NCI-H2029 (cell line): ENCODE data around the gene PRKAR1A.
"Not testable (repeated sequence)": the region's sequence is repeated elsewhere in the genome, so short reads cannot be mapped to it uniquely, and the experiment has no call there.

Experiments used
- DNase-seq: peaks from one replicate; lab custom pipeline; 2025; lab: John Stamatoyannopoulos, UW

Gene PRKAR1A

GRCh38 chr17:68579194-68579927, 67.1 kb downstream of the PRKAR1A start:
- DNase-seq = no peak

- DNase-seq = no peak
Measured at GRCh38 chr17:68580236-68580770, 68.1 kb downstream of the PRKAR1A start.

- DNase-seq = no peak
Measured at GRCh38 chr17:68581863-68582645, 69.8 kb downstream of the PRKAR1A start.

GRCh38 chr17:68582867-68583266, 70.6 kb downstream of the PRKAR1A start:
- DNase-seq = not testable (repeated sequence)

- no peak for DNase-seq
Measured at GRCh38 chr17:68584581-68585303, 72.5 kb downstream of the PRKAR1A start.

GRCh38 chr17:68585643-68586042, 73.4 kb downstream of the PRKAR1A start:
- no peak for DNase-seq

GRCh38 chr17:68587026-68587425, 74.8 kb downstream of the PRKAR1A start:
- DNase-seq = no peak

- no peak for DNase-seq
Measured at GRCh38 chr17:68587847-68588246, 75.6 kb downstream of the PRKAR1A start.

- DNase-seq = no peak
Measured at GRCh38 chr17:68588362-68588761, 76.1 kb downstream of the PRKAR1A start.

- DNase-seq = no peak
Measured at GRCh38 chr17:68589086-68589485, 76.9 kb downstream of the PRKAR1A start.

GRCh38 chr17:68591583-68591982, 79.4 kb downstream of the PRKAR1A start:
- DNase-seq = no peak

- DNase-seq = no peak
Measured at GRCh38 chr17:68592009-68592408, 79.8 kb downstream of the PRKAR1A start.

GRCh38 chr17:68592682-68593641, 80.7 kb downstream of the PRKAR1A start:
- no peak for DNase-seq

GRCh38 chr17:68594552-68594951, 82.3 kb downstream of the PRKAR1A start:
- no peak for DNase-seq

- DNase-seq = no peak
Measured at GRCh38 chr17:68595496-68595895, 83.3 kb downstream of the PRKAR1A start.

- DNase-seq = no peak
Measured at GRCh38 chr17:68595986-68596385, 83.8 kb downstream of the PRKAR1A start.

GRCh38 chr17:68596411-68596945, 84.2 kb downstream of the PRKAR1A start:
- no peak for DNase-seq

GRCh38 chr17:68598074-68598473, 85.8 kb downstream of the PRKAR1A start:
- DNase-seq = no peak

- DNase-seq = no peak
Measured at GRCh38 chr17:68598545-68598961, 86.3 kb downstream of the PRKAR1A start.

- DNase-seq = no peak
Measured at GRCh38 chr17:68599091-68599490, 86.9 kb downstream of the PRKAR1A start.

- DNase-seq = no peak
Measured at GRCh38 chr17:68599552-68600066, 87.4 kb downstream of the PRKAR1A start.
